ENCODE results near the gene FKBP1C. TPM values are rescaled to one million over a fixed set of nuclear protein-coding genes. Genes with fewer than 3 reads are reported as not detected.

FKBP1C gene
- total and polyA plus RNA-seq, 4 donors = 0.15 to 2.5 (median 0.64) TPM

DNA sequence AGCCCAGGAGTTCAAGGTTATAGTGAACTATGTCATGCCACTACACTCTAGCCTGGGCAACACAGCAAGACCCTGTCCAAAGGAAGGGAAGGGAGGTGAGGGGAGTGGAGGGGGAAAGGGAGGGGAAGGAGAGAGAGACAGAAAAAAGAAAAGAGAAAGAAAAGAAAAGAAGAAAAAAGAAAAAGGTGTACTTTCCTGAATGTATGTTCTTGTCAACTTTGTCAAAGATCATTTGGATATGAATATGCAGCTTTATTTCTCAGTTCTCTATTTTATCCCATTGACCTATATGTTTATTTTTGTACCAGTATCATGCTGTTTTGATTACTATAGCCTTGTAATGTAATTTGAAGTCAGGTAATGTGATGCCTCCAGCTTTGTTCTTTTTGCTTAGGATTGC, 30.9 kb upstream of the FKBP1C start:
- DNase-seq (no peak), ATAC-seq (ENCODE audit: insufficient read depth, low FRiP score) (no peak)
- no peak overlapping the region for H3K4me3 ChIP-seq
- no peaks in the 10 kb centered on the region for H3K9me3 ChIP-seq (ENCODE audit: control insufficient read depth in 4 of 4, insufficient read depth in 3 of 4, low read length in 3 of 4)
- no peaks in the 10 kb centered on the region for H3K27me3 ChIP-seq (ENCODE audit: control insufficient read depth in 3 of 3, insufficient read depth in 3 of 3, low read length in 2 of 3)
- TF ChIP-seq CTCF (IDR thresholded peaks at IDR 0.05; ENCODE audit: control extremely low read depth, extremely low read depth) = no peak
- no peak overlapping the region for H3K9ac ChIP-seq (ENCODE audit: insufficient read depth in 1 of 2, low read length in 2 of 2)
- H3K27ac ChIP-seq (ENCODE audit: low read depth in 1 of 2, low read length in 1 of 2) = no peak overlapping the region
- no peaks in the 10 kb centered on the region for H3K4me1 ChIP-seq (ENCODE audit: control insufficient read depth in 5 of 5, insufficient read depth in 5 of 5, low read length in 5 of 5)
- H3K36me3 ChIP-seq (ENCODE audit: control insufficient read depth in 4 of 4, insufficient read depth in 4 of 4, low read length in 4 of 4) = no peaks in the 10 kb centered on the region

DNA sequence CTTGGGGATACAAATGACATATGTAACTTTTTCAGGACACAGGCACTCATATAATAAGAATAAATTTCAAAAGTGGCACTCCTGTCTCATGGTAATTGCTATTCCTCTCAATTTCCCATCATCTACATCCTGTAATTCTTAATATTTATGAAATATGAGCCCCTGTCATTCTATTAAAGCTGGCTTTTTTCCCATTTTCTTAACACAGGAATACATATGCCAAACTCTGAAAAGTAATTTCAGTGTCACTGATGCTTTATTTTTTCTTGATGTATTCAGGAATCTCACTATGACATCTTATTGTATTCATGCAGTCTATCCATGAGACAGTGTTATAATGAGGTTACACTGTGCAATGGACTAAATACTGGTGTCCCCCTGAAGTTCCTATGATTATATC, 24.3 kb upstream of the FKBP1C start:
- no peaks in the 10 kb centered on the region for H3K27me3 ChIP-seq (ENCODE audit: control insufficient read depth in 3 of 3, insufficient read depth in 3 of 3, low read length in 2 of 3)
- H3K9ac ChIP-seq (ENCODE audit: insufficient read depth in 1 of 2, low read length in 2 of 2) = no peak overlapping the region
- ATAC-seq (ENCODE audit: insufficient read depth, low FRiP score) = no peak

GRCh38 chr6:63188828-63189227, 22.4 kb upstream of the FKBP1C start:
- no peak overlapping the region for H3K9ac ChIP-seq (ENCODE audit: insufficient read depth in 1 of 2, low read length in 2 of 2)
- H3K27me3 ChIP-seq (ENCODE audit: control insufficient read depth in 3 of 3, insufficient read depth in 3 of 3, low read length in 2 of 3) = no peaks in the 10 kb centered on the region
- no peaks in the 10 kb centered on the region for H3K36me3 ChIP-seq (ENCODE audit: control insufficient read depth in 4 of 4, insufficient read depth in 4 of 4, low read length in 4 of 4)
- TF ChIP-seq CTCF (IDR thresholded peaks at IDR 0.05; ENCODE audit: control extremely low read depth, extremely low read depth) = no peak
- peaks cover 0 to 2% (median 0%) of the 10 kb centered on the region in 4 donors for H3K9me3 ChIP-seq (ENCODE audit: control insufficient read depth in 4 of 4, insufficient read depth in 3 of 4, low read length in 3 of 4)
- no peaks in the 10 kb centered on the region for H3K4me1 ChIP-seq (ENCODE audit: control insufficient read depth in 5 of 5, insufficient read depth in 5 of 5, low read length in 5 of 5)
- DNase-seq = no peak
- no peak overlapping the region for H3K27ac ChIP-seq (ENCODE audit: low read depth in 1 of 2, low read length in 1 of 2)
- ATAC-seq (ENCODE audit: insufficient read depth, low FRiP score) = no peak
- no peak overlapping the region for H3K4me3 ChIP-seq

More for the DNA sequence above, 24.3 kb upstream of the FKBP1C start:
- no peak for TF ChIP-seq CTCF (IDR thresholded peaks at IDR 0.05; ENCODE audit: control extremely low read depth, extremely low read depth)
- Histone ChIP-seq H3K4me3 (no peak overlapping the region), H3K4me1 (ENCODE audit: control insufficient read depth in 5 of 5, insufficient read depth in 5 of 5, low read length in 5 of 5) (no peaks in the 10 kb centered on the region), H3K9me3 (ENCODE audit: control insufficient read depth in 4 of 4, insufficient read depth in 3 of 4, low read length in 3 of 4) (peaks cover 0 to 2% (median 0%) of the 10 kb centered on the region in 4 donors), H3K36me3 (ENCODE audit: control insufficient read depth in 4 of 4, insufficient read depth in 4 of 4, low read length in 4 of 4) (no peaks in the 10 kb centered on the region), H3K27ac (ENCODE audit: low read depth in 1 of 2, low read length in 1 of 2) (no peak overlapping the region)
- no peak for DNase-seq

GRCh38 chr6:63193324-63193723, 17.9 kb upstream of the FKBP1C start:
- Histone ChIP-seq H3K27ac (ENCODE audit: low read depth in 1 of 2, low read length in 1 of 2) (no peak overlapping the region), H3K9ac (ENCODE audit: insufficient read depth in 1 of 2, low read length in 2 of 2) (no peak overlapping the region), H3K36me3 (ENCODE audit: control insufficient read depth in 4 of 4, insufficient read depth in 4 of 4, low read length in 4 of 4) (no peaks in the 10 kb centered on the region), H3K4me3 (no peak overlapping the region), H3K27me3 (ENCODE audit: control insufficient read depth in 3 of 3, insufficient read depth in 3 of 3, low read length in 2 of 3) (no peaks in the 10 kb centered on the region), H3K9me3 (ENCODE audit: control insufficient read depth in 4 of 4, insufficient read depth in 3 of 4, low read length in 3 of 4) (no peaks in the 10 kb centered on the region), H3K4me1 (ENCODE audit: control insufficient read depth in 5 of 5, insufficient read depth in 5 of 5, low read length in 5 of 5) (no peaks in the 10 kb centered on the region)
- TF ChIP-seq CTCF (IDR thresholded peaks at IDR 0.05; ENCODE audit: control extremely low read depth, extremely low read depth) = no peak
- WGBS, 2 donors = 85 to 87% methylated on average over 5 of the region's 5 CpGs
- ATAC-seq (ENCODE audit: insufficient read depth, low FRiP score) = no peak
- DNase-seq = no peak
